DOHH2 (cell line): ENCODE results near the gene ETS1.
"Not testable (repeated sequence)": the region's sequence is repeated elsewhere in the genome, so short reads cannot be mapped to it uniquely, and the experiment has no call there.

Experiments
- H3F3A ChIP-seq: fragments of 200-600 bp; sonication (generic), shearing (Covaris generic); 2 replicates; pipeline ENCODE4 v1.6.0; 2016; ENCODE audit warnings: antibody characterized with exemption, mild to moderate bottlenecking; ENCODE audit not compliant: control insufficient read depth, insufficient read depth
- H3K27ac ChIP-seq: fragments of 200-600 bp; sonication (generic); 2 replicates; pipeline ENCODE4 v1.5.1; 2014; ENCODE audit warnings: low read depth, mild to moderate bottlenecking, low read length, moderate library complexity
- H3K27me3 ChIP-seq: fragments of 200-600 bp; sonication (generic); 2 replicates; pipeline ENCODE4 v1.6.1; 2014; ENCODE audit warnings: mild to moderate bottlenecking, low read length, mixed read lengths; ENCODE audit not compliant: control insufficient read depth
- H3K36me3 ChIP-seq: fragments of 200-600 bp; sonication (generic); 2 replicates; pipeline ENCODE4 v1.6.1; 2014; ENCODE audit warnings: mild to moderate bottlenecking, low read length, moderate library complexity, mixed read lengths; ENCODE audit not compliant: control insufficient read depth
- H3K4me1 ChIP-seq: fragments of 200-600 bp; sonication (generic); 2 replicates; pipeline ENCODE4 v1.6.1; 2014; ENCODE audit warnings: mild to moderate bottlenecking, low read length, mixed read lengths; ENCODE audit not compliant: control insufficient read depth
- H3K4me2 ChIP-seq: fragments of 200-600 bp; sonication (generic); 2 replicates; pipeline ENCODE4 v1.6.0; 2014; ENCODE audit warnings: mild to moderate bottlenecking, low read length, moderate library complexity
- H3K4me3 ChIP-seq: fragments of 200-600 bp; sonication (generic); 2 replicates; pipeline ENCODE4 v1.5.1; 2014; ENCODE audit warnings: mild to moderate bottlenecking, low read length, mixed read lengths
- H3K79me2 ChIP-seq: fragments of 200-600 bp; sonication (generic); 2 replicates; pipeline ENCODE4 v1.6.1; 2014; ENCODE audit warnings: mild to moderate bottlenecking, low read length, mixed read lengths; ENCODE audit not compliant: control insufficient read depth
- H3K9me2 ChIP-seq: fragments of 200-600 bp; sonication (generic); replicated peaks from 2 replicates; pipeline ENCODE4 v1.6.1; 2014; ENCODE audit warnings: mild to moderate bottlenecking, low read length, mixed read lengths; ENCODE audit not compliant: control insufficient read depth
- H3K9me3 ChIP-seq: fragments of 200-600 bp; sonication (generic); 2 replicates; pipeline ENCODE4 v1.6.1; 2014; ENCODE audit warnings: antibody characterized with exemption, low read length, mixed read lengths; ENCODE audit not compliant: control insufficient read depth, insufficient read depth
- H4K20me1 ChIP-seq: fragments of 200-600 bp; sonication (generic); 2 replicates; pipeline ENCODE4 v1.6.0; 2014; ENCODE audit warnings: low read depth, mild to moderate bottlenecking, antibody characterized with exemption, low read length, moderate library complexity; ENCODE audit not compliant: control insufficient read depth, insufficient read depth
- EZH2phosphoT487 ChIP-seq: fragments of 200-600 bp; sonication (generic); IDR thresholded peaks from 2 replicates; pipeline ENCODE4 v1.6.1; 2017; ENCODE audit warnings: borderline replicate concordance, mild to moderate bottlenecking, antibody characterized with exemption, low read length, moderate library complexity, mixed read lengths
- TF ChIP-seq, protein P1 (sequence below): fragments of 200-600 bp; sonication (generic); IDR thresholded peaks from one replicate; pipeline ENCODE4 v1.5.1; 2014; ENCODE audit warnings: antibody characterized with exemption, mild to moderate bottlenecking, low read depth, low read length; ENCODE audit not compliant: poor library complexity, severe bottlenecking

ETS1 gene

DNA sequence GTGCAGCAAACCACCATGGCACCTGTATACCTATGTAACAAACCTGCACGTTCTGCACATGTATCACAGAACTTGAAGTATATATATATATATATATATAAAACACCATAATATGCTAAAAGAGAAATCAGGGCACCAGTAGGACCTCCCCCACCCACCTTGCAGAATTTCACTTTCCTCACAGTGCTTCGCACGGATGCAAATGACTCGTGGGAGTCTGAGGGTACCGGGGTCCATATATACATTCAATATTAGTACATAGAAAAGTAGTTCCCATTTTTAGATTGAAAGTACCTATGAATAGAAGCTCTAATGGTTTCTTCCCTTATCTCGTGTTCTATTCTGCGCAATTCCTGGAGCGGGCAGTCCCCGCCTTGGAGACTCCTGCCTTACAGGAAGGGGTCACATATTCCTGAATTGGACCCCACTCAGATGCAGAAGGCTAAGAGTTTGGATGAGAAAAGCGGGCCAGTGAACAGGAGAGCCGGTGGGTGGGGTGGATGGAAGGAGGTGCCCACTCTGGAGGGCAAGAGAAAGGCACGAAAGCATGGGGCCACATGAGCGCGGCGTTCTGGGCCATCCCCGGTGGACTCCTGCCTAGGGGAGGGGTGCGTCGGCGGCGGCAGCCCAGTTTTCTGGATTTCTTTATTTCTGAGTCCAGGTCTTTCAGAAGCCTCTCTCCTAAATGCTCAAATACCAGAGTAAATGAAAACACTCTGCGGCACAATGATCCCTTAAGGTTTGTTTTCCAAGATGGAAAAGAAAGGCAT is 136.3 kb downstream of the ETS1 start:
- H3K4me3 ChIP-seq = no peak overlapping the region
- TF ChIP-seq, protein P1, sequence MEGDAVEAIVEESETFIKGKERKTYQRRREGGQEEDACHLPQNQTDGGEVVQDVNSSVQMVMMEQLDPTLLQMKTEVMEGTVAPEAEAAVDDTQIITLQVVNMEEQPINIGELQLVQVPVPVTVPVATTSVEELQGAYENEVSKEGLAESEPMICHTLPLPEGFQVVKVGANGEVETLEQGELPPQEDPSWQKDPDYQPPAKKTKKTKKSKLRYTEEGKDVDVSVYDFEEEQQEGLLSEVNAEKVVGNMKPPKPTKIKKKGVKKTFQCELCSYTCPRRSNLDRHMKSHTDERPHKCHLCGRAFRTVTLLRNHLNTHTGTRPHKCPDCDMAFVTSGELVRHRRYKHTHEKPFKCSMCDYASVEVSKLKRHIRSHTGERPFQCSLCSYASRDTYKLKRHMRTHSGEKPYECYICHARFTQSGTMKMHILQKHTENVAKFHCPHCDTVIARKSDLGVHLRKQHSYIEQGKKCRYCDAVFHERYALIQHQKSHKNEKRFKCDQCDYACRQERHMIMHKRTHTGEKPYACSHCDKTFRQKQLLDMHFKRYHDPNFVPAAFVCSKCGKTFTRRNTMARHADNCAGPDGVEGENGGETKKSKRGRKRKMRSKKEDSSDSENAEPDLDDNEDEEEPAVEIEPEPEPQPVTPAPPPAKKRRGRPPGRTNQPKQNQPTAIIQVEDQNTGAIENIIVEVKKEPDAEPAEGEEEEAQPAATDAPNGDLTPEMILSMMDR = no peak
- no peak for TF ChIP-seq EZH2phosphoT487
- H3K4me2 ChIP-seq = no peak overlapping the region

DNA sequence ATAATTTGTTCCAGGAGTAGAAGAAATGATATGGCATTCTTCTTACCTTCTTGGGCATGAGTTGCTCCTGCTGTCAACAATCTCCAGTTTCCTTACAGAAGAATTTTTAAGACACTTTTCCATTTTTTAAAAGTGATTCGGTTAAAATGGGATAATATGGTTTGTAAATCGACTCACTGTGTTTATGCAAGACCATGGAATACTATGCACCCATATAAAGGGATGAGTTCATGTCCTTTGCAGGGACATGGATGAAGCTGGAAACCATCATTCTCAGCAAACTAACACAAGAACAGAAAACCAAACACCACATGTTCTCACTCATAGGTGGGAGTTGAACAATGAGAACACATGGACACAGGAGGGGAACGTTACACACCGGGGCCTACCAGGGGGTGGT is 136.9 kb downstream of the ETS1 start:
- H3K27me3 ChIP-seq, H4K20me1 ChIP-seq, H3K79me2 ChIP-seq, H3K4me2 ChIP-seq, H3K27ac ChIP-seq, H3K9me2 ChIP-seq, H3K9me3 ChIP-seq, H3K4me1 ChIP-seq, H3K4me3 ChIP-seq, H3K36me3 ChIP-seq: not testable (repeated sequence)
- peaks cover 30% of the 10 kb centered on the region for H3F3A ChIP-seq

More for the DNA sequence above, 136.3 kb downstream of the ETS1 start:
- H3K27ac ChIP-seq = no peak overlapping the region
- H3K36me3 ChIP-seq = peaks cover 11% of the 10 kb centered on the region
- H4K20me1 ChIP-seq = no peaks in the 10 kb centered on the region
- H3F3A ChIP-seq = peaks cover 34% of the 10 kb centered on the region
- H3K27me3 ChIP-seq = no peaks in the 10 kb centered on the region
- H3K9me2 ChIP-seq = no peaks in the 10 kb centered on the region
- peaks cover 7% of the 10 kb centered on the region for H3K4me1 ChIP-seq
- H3K9me3 ChIP-seq = no peaks in the 10 kb centered on the region
- no peaks in the 10 kb centered on the region for H3K79me2 ChIP-seq

- peaks cover 17% of the 10 kb centered on the region for H3F3A ChIP-seq
- no peak overlapping the region for H3K4me3 ChIP-seq
- no peaks in the 10 kb centered on the region for H4K20me1 ChIP-seq
- no peaks in the 10 kb centered on the region for H3K9me3 ChIP-seq
- H3K36me3 ChIP-seq = no peaks in the 10 kb centered on the region
- H3K4me1 ChIP-seq = peaks cover 9% of the 10 kb centered on the region
- no peaks in the 10 kb centered on the region for H3K79me2 ChIP-seq
- H3K27ac ChIP-seq = no peak overlapping the region
- TF ChIP-seq, protein P1 = no peak
- TF ChIP-seq EZH2phosphoT487 = no peak
- no peaks in the 10 kb centered on the region for H3K27me3 ChIP-seq
- no peaks in the 10 kb centered on the region for H3K9me2 ChIP-seq
- no peak overlapping the region for H3K4me2 ChIP-seq
Observed at GRCh38 chr11:128448981-128449713, 138.2 kb downstream of the ETS1 start.
